AG04449 (cell line): ENCODE data around the gene DIP2B.
"Not testable (repeated sequence)": the region's sequence is repeated elsewhere in the genome, so short reads cannot be mapped to it uniquely, and the experiment has no call there.

Experiments used
- CTCF ChIA-PET: fragments of 350-600 bp; formaldehyde crosslinking; extraction: SDS; loops from one replicate; lab custom pipeline; 2021; ENCODE audit warnings: antibody characterized with exemption; lab: Yijun Ruan, JAX
- POLR2A ChIA-PET: fragments of 400-600, 350-600 bp; formaldehyde crosslinking; extraction: SDS; loops from one replicate; lab custom pipeline; 2020; ENCODE audit warnings: antibody characterized with exemption, inconsistent platforms; lab: Yijun Ruan, JAX
- DNase-seq: peaks from one replicate; pipeline ENCODE4 v3.0.0-alpha.2; 2010; ENCODE audit warnings: low read depth, low spot score
- H3K4me3 ChIP-seq: 2 replicates; pipeline ENCODE4 v1.5.1; 2011; ENCODE audit warnings: low read depth, mild to moderate bottlenecking, control low read depth, low read length
- TF ChIP-seq, protein P1 (sequence below): IDR thresholded peaks from one replicate; pipeline ENCODE4 v1.5.1; 2011; ENCODE audit warnings: mild to moderate bottlenecking, moderate library complexity, low read length, control low read depth, inconsistent platforms; ENCODE audit not compliant: insufficient read depth; ENCODE audit errors: missing control alignments

The DIP2B gene

DNA sequence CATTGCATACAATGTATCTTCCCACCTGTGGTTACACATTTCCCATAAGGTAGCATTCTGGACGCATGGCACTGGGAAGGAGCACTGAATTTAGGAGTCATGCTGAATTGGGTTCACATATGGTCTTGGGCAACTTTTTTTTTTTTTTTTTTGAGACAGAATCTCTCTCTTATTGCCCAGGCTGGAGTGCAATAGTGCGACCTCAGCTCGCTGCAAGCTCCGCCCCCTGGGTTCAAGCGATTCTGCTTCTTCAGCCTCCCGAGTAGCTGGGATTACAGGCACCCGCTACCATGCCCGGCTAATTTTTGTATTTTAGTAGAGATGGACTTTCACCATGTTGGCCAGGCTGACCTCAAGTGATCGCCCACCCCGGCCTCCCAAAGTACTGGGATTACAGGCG lies 13.3 kb downstream of the DIP2B start:
- H3K4me3 ChIP-seq, result no peak overlapping the region
- no peak for DNase-seq
- CTCF ChIA-PET, result interaction anchor here (1.4 to 2.6 kb wide), 4 partner anchors 9 to 120 kb away, joined by 4 to 11 read pairs (median 5); partner anchors contain the start of gene DIP2B
- TF ChIP-seq, protein P1, sequence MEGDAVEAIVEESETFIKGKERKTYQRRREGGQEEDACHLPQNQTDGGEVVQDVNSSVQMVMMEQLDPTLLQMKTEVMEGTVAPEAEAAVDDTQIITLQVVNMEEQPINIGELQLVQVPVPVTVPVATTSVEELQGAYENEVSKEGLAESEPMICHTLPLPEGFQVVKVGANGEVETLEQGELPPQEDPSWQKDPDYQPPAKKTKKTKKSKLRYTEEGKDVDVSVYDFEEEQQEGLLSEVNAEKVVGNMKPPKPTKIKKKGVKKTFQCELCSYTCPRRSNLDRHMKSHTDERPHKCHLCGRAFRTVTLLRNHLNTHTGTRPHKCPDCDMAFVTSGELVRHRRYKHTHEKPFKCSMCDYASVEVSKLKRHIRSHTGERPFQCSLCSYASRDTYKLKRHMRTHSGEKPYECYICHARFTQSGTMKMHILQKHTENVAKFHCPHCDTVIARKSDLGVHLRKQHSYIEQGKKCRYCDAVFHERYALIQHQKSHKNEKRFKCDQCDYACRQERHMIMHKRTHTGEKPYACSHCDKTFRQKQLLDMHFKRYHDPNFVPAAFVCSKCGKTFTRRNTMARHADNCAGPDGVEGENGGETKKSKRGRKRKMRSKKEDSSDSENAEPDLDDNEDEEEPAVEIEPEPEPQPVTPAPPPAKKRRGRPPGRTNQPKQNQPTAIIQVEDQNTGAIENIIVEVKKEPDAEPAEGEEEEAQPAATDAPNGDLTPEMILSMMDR, result no peak
- POLR2A ChIA-PET, result no interaction called here

DNA sequence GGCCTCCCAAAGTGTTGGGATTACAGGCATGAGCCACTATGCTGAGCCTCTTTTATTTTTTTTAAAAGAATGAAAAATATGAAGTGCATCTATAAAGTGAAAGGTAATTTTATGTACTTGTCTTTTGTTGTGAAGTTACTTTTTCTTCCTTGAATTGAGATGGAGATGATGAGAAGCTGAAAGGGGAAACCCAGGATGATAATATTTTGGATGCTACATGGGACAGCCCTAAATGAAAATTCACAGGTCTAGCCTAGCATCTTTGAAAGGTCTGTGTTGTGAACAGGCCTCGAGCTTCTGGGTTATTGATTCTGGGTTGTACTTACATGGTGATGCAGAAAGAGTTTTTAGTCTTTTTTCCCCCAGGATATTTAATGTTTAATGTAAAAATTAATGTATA lies 14.6 kb downstream of the DIP2B start:
- H3K4me3 ChIP-seq, result no peak overlapping the region
- TF ChIP-seq, protein P1, result no peak
- POLR2A ChIA-PET, result no interaction called here
- CTCF ChIA-PET, result interaction anchor here (2.1 to 2.6 kb wide), 2 partner anchors 10 to 14 kb away, joined by 5 to 11 read pairs; partner anchors contain the start of gene DIP2B
- no peak for DNase-seq

DNA sequence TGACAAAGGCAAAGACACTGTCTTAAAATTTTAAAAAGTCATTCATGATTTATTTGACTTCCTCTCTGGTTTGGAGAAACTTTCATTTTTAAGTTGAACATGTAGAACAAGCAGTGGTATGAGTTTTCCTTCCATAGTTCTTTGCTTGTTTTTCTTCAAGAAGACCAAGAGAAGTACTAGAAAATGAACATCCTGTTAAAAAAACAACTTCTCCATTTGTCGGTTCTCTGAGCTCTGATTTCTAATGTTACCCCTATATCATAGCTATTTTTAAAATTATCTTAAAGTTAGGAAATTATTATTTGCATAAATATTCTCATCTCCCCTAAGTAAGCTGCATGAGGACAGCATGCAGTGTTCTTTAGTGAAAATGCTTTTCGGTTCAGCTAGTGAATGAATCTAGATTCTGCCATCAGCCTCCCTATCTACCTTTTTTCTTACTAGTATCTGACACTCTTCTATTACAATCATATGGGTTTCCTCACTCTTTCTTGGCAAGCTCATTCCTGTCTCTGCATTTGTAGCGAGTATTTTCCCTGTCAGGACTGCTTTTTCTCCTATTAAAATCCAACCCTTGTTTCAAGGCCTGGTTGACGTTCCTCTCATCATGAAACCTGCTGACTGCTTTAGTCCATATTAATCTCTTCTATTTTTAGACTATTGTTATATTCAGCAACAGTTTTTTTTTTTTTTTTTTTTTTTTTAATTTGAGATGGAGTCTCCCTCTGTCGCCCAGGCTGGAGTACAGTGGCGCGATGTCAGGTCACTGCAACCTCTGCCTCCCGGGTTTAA lies 15.8 kb downstream of the DIP2B start:
- H3K4me3 ChIP-seq, result no peak overlapping the region
- TF ChIP-seq, protein P1, result no peak
- no peak for DNase-seq
- ChIA-PET POLR2A (no interaction called here), CTCF (interaction anchor here (0.9 to 1.2 kb wide), 5 partner anchors 9 to 119 kb away, joined by 3 to 4 read pairs (median 4); partner anchors contain the start of gene DIP2B)

DNA sequence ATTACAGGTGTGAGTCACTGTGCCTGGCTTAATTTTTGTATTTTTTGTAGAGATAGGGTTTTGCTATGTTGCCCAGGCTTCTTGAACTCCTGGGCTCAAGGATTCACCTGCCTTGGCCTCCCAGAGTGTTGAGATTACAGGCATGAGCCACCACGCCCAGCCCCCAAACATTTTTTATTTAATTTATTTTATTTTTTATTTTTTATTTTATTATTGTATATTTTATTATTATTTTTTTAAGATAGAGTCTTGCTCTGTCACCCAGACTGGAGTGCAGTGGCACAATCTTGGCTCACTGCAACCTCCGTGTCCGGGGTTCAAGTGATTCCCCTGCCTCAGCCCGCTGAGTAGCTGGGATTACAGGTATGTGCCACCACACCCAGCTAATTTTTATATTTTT lies 17.0 kb downstream of the DIP2B start:
- DNase-seq, CTCF ChIA-PET, H3K4me3 ChIP-seq, POLR2A ChIA-PET: not testable (repeated sequence)

DNA sequence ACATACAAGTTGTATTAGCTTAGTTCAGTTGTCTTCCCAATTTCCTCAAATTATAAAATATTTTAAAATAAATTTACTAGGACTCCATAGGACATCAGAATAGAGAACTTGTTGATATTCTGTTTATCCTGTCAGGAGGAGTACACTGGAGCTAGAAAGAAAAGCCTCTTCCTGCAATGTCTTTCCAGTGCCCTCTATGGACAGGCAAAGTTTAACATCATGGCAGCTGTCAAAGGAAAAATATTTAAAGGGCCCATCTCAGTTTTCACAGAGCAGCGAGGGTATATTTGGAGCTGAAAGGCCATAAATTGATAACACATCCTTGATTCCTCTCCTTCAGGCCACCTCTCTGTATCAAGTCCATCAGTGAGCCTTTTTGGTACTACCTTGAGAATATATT lies 19.0 kb downstream of the DIP2B start:
- POLR2A ChIA-PET, result no interaction called here
- TF ChIP-seq, protein P1, result no peak
- CTCF ChIA-PET, result interaction anchor here (1.6 to 2.2 kb wide), 2 partner anchors 14 to 19 kb away, joined by 6 to 8 read pairs; partner anchors contain the start of gene DIP2B
- DNase-seq, result no peak
- no peak overlapping the region for H3K4me3 ChIP-seq

DNA sequence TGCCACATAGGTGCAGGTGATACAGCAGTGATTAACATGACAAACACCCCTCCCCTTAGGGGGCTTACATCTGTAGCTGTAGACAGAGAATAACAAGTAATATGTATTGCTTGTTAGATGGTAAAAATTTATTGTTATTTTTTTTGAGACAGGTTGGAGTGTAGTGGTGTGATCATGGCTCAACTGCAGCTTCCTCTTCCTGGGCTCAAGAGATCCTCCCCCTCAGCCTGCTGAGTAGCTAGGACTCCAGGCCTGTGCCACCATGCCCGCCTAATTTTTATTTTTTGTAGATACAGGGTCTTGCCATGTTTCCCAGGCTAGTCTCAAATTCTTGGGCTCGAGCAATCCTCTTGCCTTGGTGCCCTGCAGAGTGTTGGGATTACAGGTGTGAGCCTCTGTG lies 19.8 kb downstream of the DIP2B start:
- ChIA-PET CTCF (interaction anchor here (1.6 to 2.2 kb wide), 2 partner anchors 15 to 20 kb away, joined by 6 to 8 read pairs; partner anchors contain the start of gene DIP2B), POLR2A (no interaction called here)
- no peak for DNase-seq
- H3K4me3 ChIP-seq, result no peak overlapping the region
- TF ChIP-seq, protein P1, result no peak
